HepG2 (cell line): ENCODE results near the gene MGAT2. TPM values are rescaled to one million over a fixed set of nuclear protein-coding genes. Genes with fewer than 3 reads are reported as not detected.

Source experiments
- AHR ChIP-seq: IDR thresholded peaks from 2 replicates; pipeline ENCODE4 v1.6.1; 2018; ENCODE audit warnings: missing genetic modification reagents, missing compliant biosample characterization
- ASH2L ChIP-seq: fragments of 300-600, 200-600 bp; sonication (generic); IDR thresholded peaks from 2 replicates; pipeline ENCODE4 v1.7.0; 2017; ENCODE audit warnings: low read depth, mild to moderate bottlenecking, moderate library complexity, mixed read lengths, low read length; ENCODE audit not compliant: insufficient read length
- DBP ChIP-seq: sonication (generic); formaldehyde crosslinking; IDR thresholded peaks from 2 replicates; pipeline ENCODE4 v1.4.0; 2020; ENCODE audit warnings: missing genetic modification reagents; ENCODE audit errors: not compliant biosample characterization
- DNMT1 ChIP-seq: sonication (generic); formaldehyde crosslinking; IDR thresholded peaks from 2 replicates; pipeline ENCODE4 v1.5.1; 2020; ENCODE audit warnings: mild to moderate bottlenecking, missing genetic modification reagents
- DPF2 ChIP-seq: sonication (generic); formaldehyde crosslinking; IDR thresholded peaks from 2 replicates; pipeline ENCODE4 v1.4.0; 2020; ENCODE audit warnings: mild to moderate bottlenecking, low read depth, missing genetic modification reagents, borderline replicate concordance
- ERF ChIP-seq: IDR thresholded peaks from 2 replicates; pipeline ENCODE4 v1.6.1; 2018; ENCODE audit warnings: missing biosample characterization, missing genetic modification reagents
- HHEX ChIP-seq: IDR thresholded peaks from 2 replicates; pipeline ENCODE4 v1.6.1; 2016; ENCODE audit warnings: control low read depth
- HNRNPK ChIP-seq: fragments of 200-400 bp; formaldehyde crosslinking; IDR thresholded peaks from 2 replicates; pipeline ENCODE4 v1.6.1; 2018; ENCODE audit warnings: low read length, low read depth, moderate library complexity, mild to moderate bottlenecking; ENCODE audit not compliant: poor library complexity, severe bottlenecking
- HNRNPLL ChIP-seq: fragments of 200-400 bp; formaldehyde crosslinking; IDR thresholded peaks from 2 replicates; pipeline ENCODE4 v1.6.1; 2017; ENCODE audit warnings: mild to moderate bottlenecking, low read depth, low read length; ENCODE audit not compliant: poor library complexity, severe bottlenecking
- MED1 ChIP-seq: sonication (generic); formaldehyde crosslinking; IDR thresholded peaks from 2 replicates; pipeline ENCODE4 v1.4.0; 2020; ENCODE audit warnings: missing genetic modification reagents
- NFIC ChIP-seq: IDR thresholded peaks from 2 replicates; pipeline ENCODE4 v1.6.1; 2012; ENCODE audit warnings: mild to moderate bottlenecking, low read length, inconsistent platforms
- PCBP1 ChIP-seq: fragments of 200-400 bp; formaldehyde crosslinking; IDR thresholded peaks from 2 replicates; pipeline ENCODE4 v1.6.1; 2017; ENCODE audit warnings: mild to moderate bottlenecking, low read depth, low read length, borderline replicate concordance
- POGZ ChIP-seq: sonication (generic); formaldehyde crosslinking; IDR thresholded peaks from 2 replicates; pipeline ENCODE4 v1.4.0; 2020; ENCODE audit warnings: mild to moderate bottlenecking, missing genetic modification reagents
- RBM22 ChIP-seq: fragments of 200-400 bp; formaldehyde crosslinking; optimal IDR thresholded peaks from 2 replicates; pipeline ENCODE3; 2017; ENCODE audit warnings: mild to moderate bottlenecking, low read length, moderate library complexity
- RFX1 ChIP-seq: fragments of 450-650 bp; IDR thresholded peaks from 2 replicates; pipeline ENCODE4 v1.6.1; 2017
- RNF2 ChIP-seq: fragments of 450-650 bp; conservative IDR thresholded peaks from 2 replicates; pipeline ENCODE4 v1.6.1; 2016; ENCODE audit warnings: low read depth
- SOX13 ChIP-seq, 3 experiments: fragments of 450-650 bp in 1 of 3; sonication (generic) in 1 of 3; formaldehyde crosslinking in 1 of 3; IDR thresholded peaks in 2 of 3; conservative IDR thresholded peaks in 1 of 3; 2 replicates each; pipeline versions ENCODE4 v1.5.0 to v1.6.1; 2016 to 2020; ENCODE audit warnings: antibody characterized with exemption in 1 of 3, mild to moderate bottlenecking in 1 of 3, missing compliant biosample characterization in 1 of 3, missing genetic modification reagents in 1 of 3, moderate library complexity in 1 of 3
- TBX2 ChIP-seq: sonication (generic); formaldehyde crosslinking; IDR thresholded peaks from 2 replicates; pipeline ENCODE4 v1.5.0; 2020; ENCODE audit warnings: missing genetic modification reagents, mild to moderate bottlenecking, borderline replicate concordance
- XBP1 ChIP-seq: sonication (generic); formaldehyde crosslinking; IDR thresholded peaks from 2 replicates; pipeline ENCODE4 v1.5.0; 2020; ENCODE audit warnings: missing genetic modification reagents
- ZFP62 ChIP-seq: sonication (generic); formaldehyde crosslinking; IDR thresholded peaks from 2 replicates; pipeline ENCODE4 v1.4.0; 2020; ENCODE audit warnings: missing genetic modification reagents
- ZNF280D ChIP-seq: sonication (generic); formaldehyde crosslinking; IDR thresholded peaks from 2 replicates; pipeline ENCODE4 v1.5.1; 2020; ENCODE audit warnings: mild to moderate bottlenecking, missing genetic modification reagents
- ZNF350 ChIP-seq: sonication (generic); formaldehyde crosslinking; IDR thresholded peaks from 2 replicates; pipeline ENCODE4 v1.4.0; 2020; ENCODE audit warnings: mild to moderate bottlenecking, low read depth, missing genetic modification reagents, borderline replicate concordance
- ZNF629 ChIP-seq: sonication (generic); formaldehyde crosslinking; conservative IDR thresholded peaks from 2 replicates; pipeline ENCODE4 v1.5.0; 2020; ENCODE audit warnings: missing genetic modification reagents
- ZNF703 ChIP-seq: sonication (generic); formaldehyde crosslinking; IDR thresholded peaks from 2 replicates; pipeline ENCODE4 v1.5.1; 2020; ENCODE audit warnings: missing genetic modification reagents, mild to moderate bottlenecking, moderate library complexity, borderline replicate concordance
- ZNF710 ChIP-seq: sonication (generic); formaldehyde crosslinking; IDR thresholded peaks from 2 replicates; pipeline ENCODE4 v1.5.0; 2020; ENCODE audit warnings: mild to moderate bottlenecking, missing genetic modification reagents, borderline replicate concordance
- ZNF781 ChIP-seq: sonication (generic); formaldehyde crosslinking; IDR thresholded peaks from 2 replicates; pipeline ENCODE4 v1.5.1; 2020; ENCODE audit warnings: borderline replicate concordance, mild to moderate bottlenecking, missing genetic modification reagents; ENCODE audit errors: not compliant biosample characterization
- polyA plus RNA-seq, 8 experiments: library from polyadenylated mRNA; depleted of rRNA in 3 of 8; stranded (reverse) in 7 of 8; unstranded in 1 of 8; fragments of >200 nt; fragmentation: Illumina TruSeq in 4 of 8; extraction: Trizol in 4 of 8; gene quantifications; 2 replicates each; pipeline versions ENCODE4 v1.2.1 to v1.2.3, GENCODE V29; 2011 to 2016; ENCODE audit warnings: low read depth in 4 of 8, missing spikeins in 1 of 8, mixed read lengths in 1 of 8; ENCODE audit not compliant: insufficient read depth in 1 of 8
- total RNA-seq, 5 experiments: library from RNA; depleted of rRNA; stranded (reverse); fragments of >200 nt; fragmentation: Illumina TruSeq; extraction: Trizol; gene quantifications; 2 replicates each; pipeline ENCODE4 v1.2.3, GENCODE V29; 2016; ENCODE audit warnings: low read depth in 1 of 5

Gene MGAT2
- total and polyA plus RNA-seq, 2 of the 13 experiments (the other 11 are each of a cell fraction or from before 2014, with no cell fraction given), result 12.9 to 51.9 TPM

- TF ChIP-seq ZNF703 (CRISPR knock-in tag), result no peak
- peak; percentile 83 for TF ChIP-seq DPF2 (CRISPR knock-in tag)
- TF ChIP-seq DBP (CRISPR knock-in tag), result no peak
- peak; percentile 80 for TF ChIP-seq RBM22
- TF ChIP-seq RNF2, result no peak
- peak; percentile 81 for TF ChIP-seq POGZ (CRISPR knock-in tag)
- TF ChIP-seq HHEX (CRISPR knock-in tag), result peak; percentile 40; the same call in 1 of the 2 replicates
- peak; percentile 17 for TF ChIP-seq ZNF781 (CRISPR knock-in tag)
- peak; percentile 88 for TF ChIP-seq MED1 (CRISPR knock-in tag)
- no peak for TF ChIP-seq PCBP1
- TF ChIP-seq TBX2 (CRISPR knock-in tag), result peak; percentile 93
- no peak for TF ChIP-seq HNRNPLL
- TF ChIP-seq ASH2L, result peak; percentile 67
- TF ChIP-seq DNMT1 (CRISPR knock-in tag), result no peak
- peak; percentile 92; the same call in 1 of the 2 replicates for TF ChIP-seq ZNF710 (CRISPR knock-in tag)
- TF ChIP-seq NFIC, result no peak
- TF ChIP-seq XBP1, result no peak
- no peak for TF ChIP-seq ZNF280D
- TF ChIP-seq AHR (CRISPR knock-in tag), result no peak
- peak; percentile 94 for TF ChIP-seq HNRNPK
- TF ChIP-seq ZFP62, result no peak
- TF ChIP-seq ZNF350, result peak; percentile 70; the same call in 1 of the 2 replicates
- TF ChIP-seq ZNF629 (CRISPR knock-in tag), result peak; percentile 48
- peak; percentile 61; the same call in 1 of the 2 replicates for TF ChIP-seq SOX13 (IDR thresholded peaks at IDR 0.05)
- TF ChIP-seq SOX13 (CRISPR knock-in tag; conservative IDR thresholded peaks at IDR 0.05 in 1 of 2, IDR thresholded peaks at IDR 0.05 in 1 of 2), result peak in 1 of 2 experiments; percentile 86; a peak in 2 of 4 replicates
- TF ChIP-seq ERF, result peak; percentile 81
- TF ChIP-seq RFX1, result no peak
These were observed 21.1 kb downstream of the MGAT2 start (continued) for GRCh38 chr14:49641697-49642129.
